ENCODE results near the gene B3GALNT2.
"Not testable (repeated sequence)": the region's sequence is repeated elsewhere in the genome, so short reads cannot be mapped to it uniquely, and the experiment has no call there.

The B3GALNT2 gene

DNA sequence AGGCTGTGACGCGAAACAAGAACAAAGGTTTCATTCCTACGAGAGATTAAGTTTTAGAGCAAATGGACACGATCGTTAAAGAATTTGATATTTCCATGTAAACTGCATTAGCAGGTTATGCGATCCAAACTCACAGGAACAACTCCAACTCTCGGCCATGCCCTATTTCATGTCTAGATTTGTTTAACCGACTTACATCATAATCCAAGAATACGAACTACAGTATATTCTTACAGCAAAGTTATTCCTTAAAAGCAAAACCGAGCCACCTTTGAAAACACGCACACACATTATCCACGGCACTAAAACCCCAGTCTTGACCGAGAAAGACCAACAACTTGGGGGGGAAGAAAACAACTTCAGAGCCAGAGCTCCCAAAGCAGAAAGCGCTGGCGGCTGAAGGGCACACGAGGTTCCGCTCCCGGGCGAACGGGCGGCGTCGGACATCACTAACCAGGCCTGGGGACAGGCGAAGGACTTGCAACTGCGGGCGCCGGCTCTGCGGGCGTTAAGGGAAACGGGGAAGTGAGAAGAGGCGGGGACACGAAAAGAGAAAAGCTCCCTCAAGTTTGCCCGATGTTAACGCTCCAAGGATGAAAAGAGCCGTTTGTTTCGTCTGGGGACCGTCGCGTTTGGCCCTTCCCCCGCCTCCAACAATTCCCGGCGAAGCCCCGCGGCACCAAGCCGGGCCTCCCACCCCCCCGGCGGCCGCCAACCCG is 690 bp downstream of the B3GALNT2 start:
- no peak for DNase-seq (ENCODE audit: low read depth)

DNA sequence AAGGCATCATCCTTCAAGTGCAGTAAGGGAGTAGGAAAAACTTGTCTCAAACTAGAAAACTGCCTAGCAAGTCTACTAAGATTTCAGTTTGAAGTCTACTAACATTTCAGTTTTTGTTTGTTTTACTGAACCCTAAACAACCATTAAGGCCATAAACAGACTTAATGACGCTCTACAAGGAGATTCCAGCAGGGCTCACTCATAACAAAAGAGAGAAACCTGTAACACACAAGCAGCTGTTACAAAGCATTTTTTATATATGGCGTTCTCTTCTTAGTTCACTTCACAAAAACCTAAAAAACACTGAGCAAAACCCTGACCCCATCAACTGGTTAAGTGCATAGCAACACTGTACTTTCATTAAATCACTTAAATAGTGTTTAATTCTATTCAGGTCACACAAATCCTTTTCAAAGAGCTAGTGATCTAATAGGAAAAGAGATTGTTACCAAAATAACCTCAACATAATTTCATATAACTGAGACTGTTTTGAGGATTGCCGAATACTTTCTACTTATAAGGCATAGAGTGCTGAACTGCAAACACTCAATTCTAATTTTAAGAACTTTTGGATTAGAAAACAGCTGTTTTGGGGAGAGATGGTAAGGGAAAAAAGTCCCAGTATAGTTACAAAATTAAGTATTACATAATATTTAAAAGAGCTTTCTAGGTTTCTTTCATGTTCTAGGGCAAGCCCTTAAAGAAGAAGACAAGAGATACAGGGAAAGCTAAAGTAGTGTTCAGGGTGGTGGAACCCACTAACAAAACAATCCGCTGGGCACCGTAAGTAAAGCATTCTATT is 1.4 kb downstream of the B3GALNT2 start:
- no peak for DNase-seq (ENCODE audit: low read depth)

DNA sequence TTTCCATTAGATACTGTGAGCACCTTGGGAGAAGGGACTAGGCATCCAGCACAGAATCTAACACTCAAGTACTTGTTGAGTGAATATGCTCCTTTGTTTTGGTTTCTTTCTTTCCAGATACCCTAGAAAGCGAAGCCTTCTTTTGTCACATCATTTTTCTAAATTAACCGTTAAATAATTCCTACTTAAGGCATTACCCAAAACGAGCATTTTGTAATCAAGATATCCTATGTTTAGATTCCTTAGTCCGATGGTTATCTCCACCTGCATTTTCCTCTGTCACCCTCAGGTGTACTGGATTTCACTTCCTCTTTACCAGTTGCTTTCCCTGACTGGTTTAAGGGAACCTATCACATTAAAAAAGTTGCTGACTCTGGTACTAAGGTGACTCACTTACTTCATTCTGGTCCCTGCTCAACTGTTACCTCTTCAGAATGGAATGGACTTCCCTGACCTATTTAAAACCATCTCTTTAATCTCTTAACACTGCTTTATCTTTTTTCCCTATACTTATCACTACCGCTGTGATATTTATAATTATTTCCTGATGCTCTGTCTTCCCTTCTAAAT is 3.2 kb downstream of the B3GALNT2 start:
- no peak for DNase-seq (ENCODE audit: low read depth)

GRCh38 chr1:235495551-235495950 is 8.7 kb downstream of the B3GALNT2 start:
- no peak for DNase-seq (ENCODE audit: low read depth)

DNA sequence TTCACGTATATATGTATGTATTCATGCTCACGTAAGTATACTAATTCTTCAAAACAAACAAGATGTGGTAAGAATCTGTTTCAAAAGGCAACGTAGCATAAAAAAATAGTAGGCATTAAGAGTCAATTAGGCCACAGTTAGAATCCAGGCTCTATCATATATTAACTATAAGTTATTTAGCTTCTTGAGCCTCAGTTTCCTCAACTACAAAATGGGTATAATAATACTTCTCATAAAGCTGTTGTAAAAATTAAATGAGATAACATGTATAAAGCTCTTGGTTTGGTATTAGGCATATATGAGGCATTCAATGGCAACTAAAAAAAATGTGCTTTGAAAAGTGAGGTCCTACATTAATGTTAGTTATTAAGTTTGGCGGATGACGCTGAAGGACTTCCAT is 9.2 kb downstream of the B3GALNT2 start:
- no peak for DNase-seq (ENCODE audit: low read depth)

DNA sequence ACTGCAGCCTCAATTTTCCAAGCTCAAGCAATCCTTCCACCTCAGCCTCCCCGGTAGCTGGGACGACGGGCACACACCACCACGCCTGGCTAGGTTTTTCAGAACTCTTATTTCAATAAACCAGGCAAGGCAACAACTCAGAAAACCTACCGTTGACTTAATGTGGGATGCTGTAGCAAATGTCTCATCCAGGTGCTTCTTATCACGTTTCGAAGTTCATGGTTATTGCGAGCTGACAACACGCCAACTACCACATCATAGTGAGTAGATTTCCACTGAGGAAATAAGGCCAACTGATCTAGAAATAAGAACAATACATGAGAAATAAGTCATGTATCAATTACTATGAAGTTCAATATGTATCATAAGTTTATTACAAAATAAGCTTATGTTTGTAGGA is 9.7 kb downstream of the B3GALNT2 start:
- DNase-seq (ENCODE audit: low read depth) = no peak

GRCh38 chr1:235491644-235492043 is 12.6 kb downstream of the B3GALNT2 start:
- DNase-seq (ENCODE audit: low read depth) = no peak

GRCh38 chr1:235486321-235486720 is 17.9 kb downstream of the B3GALNT2 start:
- no peak for DNase-seq (ENCODE audit: low read depth)

DNA sequence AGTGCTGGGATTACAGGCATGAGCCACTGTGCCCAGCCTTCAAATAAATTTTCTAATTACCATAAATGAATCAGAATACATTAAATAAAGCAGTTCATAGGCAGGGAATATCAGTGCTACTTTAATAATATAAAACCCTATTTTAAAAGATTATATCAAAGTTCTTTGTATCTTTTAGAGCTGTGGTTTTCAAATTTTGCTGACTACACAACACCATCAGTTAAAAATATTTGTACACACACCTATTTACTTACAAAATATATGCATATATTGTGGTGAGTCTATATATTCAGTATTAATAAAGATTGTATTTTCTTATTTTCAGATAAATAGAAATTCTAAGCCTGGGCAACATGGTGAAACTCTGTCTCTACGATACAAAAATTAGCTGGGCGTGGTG is 18.7 kb downstream of the B3GALNT2 start:
- no peak for DNase-seq (ENCODE audit: low read depth)

GRCh38 chr1:235483090-235483489 is 21.2 kb downstream of the B3GALNT2 start:
- no peak for DNase-seq (ENCODE audit: low read depth)

- DNase-seq (ENCODE audit: low read depth) = no peak
Measured at GRCh38 chr1:235473806-235474205, 30.4 kb downstream of the B3GALNT2 start.

- DNase-seq (ENCODE audit: low read depth) = no peak
Measured at GRCh38 chr1:235470741-235471439, 33.4 kb downstream of the B3GALNT2 start.

DNA sequence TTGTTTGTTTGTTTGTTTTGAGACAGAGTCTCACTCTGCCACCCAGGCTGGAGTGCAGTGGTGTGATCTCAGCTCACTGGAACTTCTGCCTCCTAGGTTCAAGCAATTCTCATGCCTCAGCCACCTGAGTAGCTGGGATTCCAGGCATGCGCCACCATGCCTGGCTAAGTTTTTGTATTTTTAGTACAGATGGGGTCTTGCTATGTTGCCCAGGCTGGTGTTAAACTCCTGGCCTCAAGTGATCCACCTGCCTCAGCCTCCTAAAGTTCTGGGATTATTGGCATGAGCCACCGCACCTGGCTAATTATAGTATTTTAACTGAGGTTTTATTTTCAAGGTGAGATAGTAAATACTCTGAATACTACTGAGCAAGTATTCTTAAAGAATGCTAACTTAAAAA is 34.4 kb downstream of the B3GALNT2 start:
- not testable (repeated sequence) for DNase-seq (ENCODE audit: low read depth)

DNA sequence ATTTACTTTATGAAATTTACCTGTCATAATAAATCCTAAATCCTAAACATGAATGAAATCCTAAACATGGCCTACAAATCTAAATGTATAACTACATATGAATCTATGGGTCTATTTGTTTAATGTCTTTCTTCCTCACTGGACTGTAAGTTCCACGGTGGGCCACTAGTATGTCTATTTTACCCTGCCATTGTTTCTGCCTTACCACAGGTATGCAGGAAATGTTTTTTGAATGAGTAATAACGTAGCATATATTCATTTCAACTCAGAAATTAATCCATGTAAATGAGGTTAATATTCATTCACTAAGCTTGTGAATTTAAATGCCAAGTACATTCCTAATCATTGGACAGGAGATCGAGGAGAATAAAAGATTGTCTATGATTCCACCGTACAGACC is 35.3 kb downstream of the B3GALNT2 start:
- DNase-seq (ENCODE audit: low read depth) = no peak

GRCh38 chr1:235468004-235468403 is 36.2 kb downstream of the B3GALNT2 start:
- no peak for DNase-seq (ENCODE audit: low read depth)

- DNase-seq (ENCODE audit: low read depth) = no peak
Measured at GRCh38 chr1:235465066-235465465, 39.2 kb downstream of the B3GALNT2 start.

DNA sequence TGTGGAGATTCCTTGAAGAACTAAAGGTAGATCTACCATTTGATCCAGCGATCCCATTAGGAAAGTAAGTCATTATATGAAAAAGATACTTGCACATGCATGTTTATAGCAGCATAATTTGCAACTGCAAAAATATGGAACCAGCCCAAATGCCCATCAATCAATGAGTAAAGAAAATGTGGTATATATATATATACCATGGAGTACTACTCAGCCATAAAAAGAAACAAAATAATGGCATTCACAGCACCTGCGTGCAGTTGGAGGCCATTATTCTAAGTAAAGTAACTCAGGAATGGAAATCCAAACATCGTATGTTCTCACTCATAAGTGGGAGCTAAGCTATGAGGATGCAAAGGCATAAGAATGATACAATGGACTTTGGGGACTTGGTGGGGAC is 41.4 kb downstream of the B3GALNT2 start:
- DNase-seq (ENCODE audit: low read depth) = not testable (repeated sequence)

DNA sequence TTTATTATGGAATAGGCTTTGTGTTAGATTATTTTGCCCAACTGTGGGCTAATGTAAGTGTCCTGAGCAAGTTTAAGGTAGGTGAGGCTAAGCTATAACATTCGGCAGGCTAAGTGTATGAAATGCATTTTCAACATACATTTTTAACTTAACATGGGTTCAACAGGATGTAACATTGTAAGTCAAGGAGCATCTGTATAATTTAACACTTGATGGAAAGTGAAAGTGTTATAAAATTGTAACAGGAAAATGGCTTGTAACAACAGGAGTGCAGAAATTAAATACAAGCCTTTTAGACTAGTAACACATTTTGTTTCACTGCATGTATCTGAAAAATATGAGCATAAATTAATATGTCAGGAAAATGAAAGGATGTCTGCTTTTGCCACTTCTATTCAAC is 42.3 kb downstream of the B3GALNT2 start:
- no peak for DNase-seq (ENCODE audit: low read depth)

GRCh38 chr1:235460770-235461169 is 43.5 kb downstream of the B3GALNT2 start:
- no peak for DNase-seq (ENCODE audit: low read depth)

GRCh38 chr1:235457856-235458255 is 46.4 kb downstream of the B3GALNT2 start:
- DNase-seq (ENCODE audit: low read depth) = not testable (repeated sequence)

DNA sequence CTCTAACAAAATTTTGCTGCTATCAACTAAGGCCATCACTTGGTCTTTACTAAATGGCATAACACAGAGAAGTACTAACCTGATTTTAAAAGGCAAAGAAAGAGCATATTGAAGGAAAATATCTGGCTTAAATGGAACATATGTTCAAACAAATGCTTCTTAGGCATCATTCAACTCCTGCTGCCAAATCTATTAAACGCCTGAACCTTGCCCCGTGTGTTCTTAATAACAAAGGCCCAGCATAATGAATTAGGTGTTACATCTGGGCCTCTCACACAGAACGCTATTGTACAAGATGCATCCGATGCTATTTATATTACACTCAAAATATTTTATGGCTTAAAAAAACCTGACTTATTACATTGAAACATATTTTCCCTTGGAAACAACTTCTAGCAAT is 48.4 kb downstream of the B3GALNT2 start:
- DNase-seq (ENCODE audit: low read depth) = no peak

DNA sequence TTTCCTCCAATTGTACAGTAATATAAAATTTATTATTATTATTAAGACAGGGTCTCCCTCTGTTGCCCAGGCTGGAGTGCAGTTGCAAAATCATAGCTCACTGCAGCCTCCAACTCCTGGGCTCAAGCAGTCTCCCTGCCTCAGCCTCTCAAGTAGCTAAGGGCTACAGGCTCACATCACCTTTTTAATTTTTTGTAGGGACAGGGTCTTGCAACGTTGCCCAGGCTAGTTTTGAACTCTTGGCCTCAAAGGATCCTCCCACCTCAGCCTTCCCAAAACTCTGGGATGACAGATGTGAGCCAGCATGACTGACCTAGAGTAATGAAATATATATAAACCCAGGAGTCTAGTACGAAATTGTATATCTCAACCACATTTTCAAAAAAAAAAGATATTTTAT is 49.2 kb downstream of the B3GALNT2 start:
- no peak for DNase-seq (ENCODE audit: low read depth)

- DNase-seq (ENCODE audit: low read depth) = no peak
Measured at GRCh38 chr1:235454021-235454420, 50.2 kb downstream of the B3GALNT2 start.
